Endothelial cell of hepatic sinusoid (primary cell): ENCODE data around the gene SHISA6.
"Not testable (repeated sequence)": the region's sequence is repeated elsewhere in the genome, so short reads cannot be mapped to it uniquely, and the experiment has no call there.

ENCODE experiments used
- in situ Hi-C: cut with HindIII; loops from 2 replicates; pipeline ENCODE4 v1.10.0; 2017; ENCODE audit warnings: low sequenced_read_pairs

Gene SHISA6

GRCh38 chr17:11300738-11301137, 59.7 kb downstream of the SHISA6 start:
- in situ Hi-C loops: no loop called here

- in situ Hi-C loops: not testable (repeated sequence)
Observed at GRCh38 chr17:11301874-11302273, 60.9 kb downstream of the SHISA6 start.

DNA sequence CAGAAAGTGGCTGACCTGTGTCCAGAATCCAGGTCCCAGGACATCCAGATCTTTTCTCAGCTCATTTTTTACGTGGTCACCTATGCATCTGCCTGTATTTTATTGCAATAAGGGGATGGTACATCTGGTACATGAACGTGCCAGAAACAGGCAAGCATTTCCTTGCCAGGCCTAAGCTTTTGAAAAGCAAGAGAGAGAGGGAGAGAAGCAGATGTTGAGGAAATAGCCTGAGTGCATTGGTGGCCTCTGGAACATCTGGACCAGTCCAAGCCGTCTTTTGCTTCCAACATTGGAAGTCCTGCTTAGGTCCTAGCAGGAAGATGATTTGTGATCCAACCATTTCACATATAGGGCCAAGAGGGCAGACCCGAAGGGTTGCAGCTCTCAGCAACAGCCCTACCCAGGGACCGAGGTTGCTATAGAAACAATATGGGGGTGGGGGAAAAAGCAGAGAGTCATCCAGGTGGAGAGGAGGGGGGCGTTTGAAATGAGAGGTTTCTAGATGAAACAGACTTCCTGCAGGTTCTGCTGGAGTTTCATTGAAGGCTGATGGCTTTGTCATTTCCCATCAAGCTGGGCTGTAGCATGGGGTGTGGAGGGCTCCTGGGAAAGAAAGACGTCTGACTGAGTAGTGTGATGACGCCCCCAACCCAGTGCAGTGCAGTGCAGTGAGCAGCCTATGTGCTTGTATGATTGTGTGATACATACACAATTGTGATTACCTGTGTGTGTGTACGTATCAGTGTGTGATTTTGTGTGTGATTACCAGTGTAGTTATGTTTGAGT, 61.6 kb downstream of the SHISA6 start:
- in situ Hi-C loops: no loop called here

GRCh38 chr17:11303773-11304394, 62.9 kb downstream of the SHISA6 start:
- in situ Hi-C loops: no loop called here

- in situ Hi-C loops: no loop called here
Observed at GRCh38 chr17:11304568-11304967, 63.6 kb downstream of the SHISA6 start.

GRCh38 chr17:11305524-11305923, 64.5 kb downstream of the SHISA6 start:
- in situ Hi-C loops: no loop called here

GRCh38 chr17:11308531-11308930, 67.5 kb downstream of the SHISA6 start:
- in situ Hi-C loops: no loop called here

DNA sequence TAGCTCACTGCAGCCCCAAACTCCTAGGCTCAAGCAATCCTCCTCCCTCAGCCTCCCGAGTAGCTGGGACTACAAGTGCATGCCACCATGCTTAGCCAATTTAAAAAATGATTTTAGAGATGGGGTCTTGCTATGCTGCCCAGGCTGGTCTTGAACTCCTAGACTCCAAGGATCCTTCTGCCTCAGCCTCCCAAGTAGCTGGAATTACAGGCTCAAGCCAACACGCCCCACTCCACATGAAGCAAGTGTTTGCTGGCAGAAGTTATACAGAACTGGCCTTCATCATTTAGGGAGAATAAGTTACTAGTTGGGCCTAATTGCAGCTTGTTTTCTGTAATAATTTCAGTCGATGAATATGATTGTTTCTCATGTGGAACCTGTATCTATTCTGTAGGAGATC, 68.0 kb downstream of the SHISA6 start:
- in situ Hi-C loops: no loop called here

- in situ Hi-C loops: no loop called here
Observed at GRCh38 chr17:11309850-11310249, 68.8 kb downstream of the SHISA6 start.

DNA sequence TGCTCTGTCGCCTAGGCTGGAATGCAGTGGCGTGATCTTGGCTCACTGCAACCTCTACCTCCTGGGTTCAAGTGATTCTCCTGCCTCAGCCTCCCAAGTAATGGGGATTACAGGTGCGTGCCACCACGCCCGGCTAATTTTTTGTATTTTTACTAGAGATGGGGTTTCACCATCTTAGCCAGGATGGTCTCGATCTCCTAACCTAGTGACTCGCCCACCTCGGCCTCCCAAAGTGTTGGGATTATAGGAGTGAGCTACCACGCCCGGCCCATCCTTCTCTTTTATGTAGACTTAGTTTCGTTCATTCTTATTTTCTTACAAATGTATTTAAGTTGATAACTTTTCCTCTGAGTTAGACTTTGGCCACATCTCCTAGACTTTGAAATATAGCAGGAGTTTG, 75.4 kb downstream of the SHISA6 start:
- in situ Hi-C loops: not testable (repeated sequence)

- in situ Hi-C loops: no loop called here
Observed at GRCh38 chr17:11318207-11318606, 77.2 kb downstream of the SHISA6 start.

DNA sequence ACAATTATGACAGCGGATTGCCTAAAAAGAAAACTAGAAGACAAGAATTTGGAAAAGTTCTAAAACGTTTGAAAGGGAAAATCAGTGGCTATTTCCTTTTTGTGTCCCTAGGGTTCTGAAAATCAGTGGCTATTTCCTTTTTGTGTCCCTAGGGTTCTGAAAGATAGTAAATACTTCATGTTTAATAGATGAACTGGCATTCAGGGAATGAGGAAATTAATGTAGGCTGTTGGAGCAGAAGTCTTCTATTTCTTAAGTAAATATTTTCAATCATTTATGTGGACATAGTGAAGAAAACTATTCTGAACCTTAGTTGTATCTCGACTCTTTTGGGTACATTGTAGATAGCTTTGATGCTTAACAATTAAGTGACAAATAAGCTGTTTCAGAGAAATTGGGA, 78.9 kb downstream of the SHISA6 start:
- in situ Hi-C loops: no loop called here

DNA sequence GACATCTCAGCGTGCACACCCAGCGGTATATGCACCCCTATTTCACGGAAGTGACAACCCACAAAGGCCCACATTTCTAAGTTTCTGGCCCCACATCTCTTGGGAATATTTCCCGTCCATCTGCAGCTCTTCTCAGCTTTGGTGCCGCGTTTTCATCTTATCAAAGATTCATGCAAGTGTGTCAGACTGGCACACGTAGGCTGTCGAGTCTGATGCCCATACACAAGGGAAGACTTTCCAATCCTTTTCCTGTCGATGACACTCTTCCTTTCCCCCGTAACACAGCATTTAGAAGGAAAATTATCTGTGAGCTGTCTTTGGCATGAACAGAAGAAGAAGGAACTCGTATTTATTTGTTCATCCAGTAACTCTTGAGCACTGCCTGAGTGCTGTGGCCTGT, 83.0 kb downstream of the SHISA6 start:
- in situ Hi-C loops: no loop called here

DNA sequence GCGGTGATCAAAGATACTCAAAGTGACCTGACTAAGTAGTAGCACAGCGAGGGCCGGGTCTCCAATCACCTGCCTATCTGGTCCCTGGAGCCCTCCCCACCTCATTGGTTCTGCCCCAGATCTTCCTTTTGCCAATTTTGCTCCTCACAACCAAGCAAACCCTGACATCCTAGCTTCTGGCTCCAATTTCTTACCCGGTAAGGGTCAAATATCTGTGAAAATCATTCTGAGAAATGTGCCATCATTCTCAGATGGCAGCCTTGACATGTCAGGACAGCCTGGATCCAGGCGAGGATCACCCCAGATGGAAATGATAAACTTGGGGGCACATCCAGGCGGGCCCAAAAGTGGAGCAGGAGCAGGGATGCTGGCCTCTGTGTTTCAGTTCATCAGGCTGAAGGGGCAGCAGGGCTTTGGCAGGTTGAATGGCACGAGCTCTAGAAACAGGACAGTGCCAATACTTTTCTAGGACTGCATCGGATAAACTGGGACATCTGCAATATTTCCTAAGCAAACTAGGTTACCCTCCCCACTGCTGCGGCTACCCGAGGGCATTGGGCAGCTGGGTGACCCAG, 83.9 kb downstream of the SHISA6 start:
- in situ Hi-C loops: no loop called here

- in situ Hi-C loops: no loop called here
Observed at GRCh38 chr17:11326492-11326891, 85.5 kb downstream of the SHISA6 start.

DNA sequence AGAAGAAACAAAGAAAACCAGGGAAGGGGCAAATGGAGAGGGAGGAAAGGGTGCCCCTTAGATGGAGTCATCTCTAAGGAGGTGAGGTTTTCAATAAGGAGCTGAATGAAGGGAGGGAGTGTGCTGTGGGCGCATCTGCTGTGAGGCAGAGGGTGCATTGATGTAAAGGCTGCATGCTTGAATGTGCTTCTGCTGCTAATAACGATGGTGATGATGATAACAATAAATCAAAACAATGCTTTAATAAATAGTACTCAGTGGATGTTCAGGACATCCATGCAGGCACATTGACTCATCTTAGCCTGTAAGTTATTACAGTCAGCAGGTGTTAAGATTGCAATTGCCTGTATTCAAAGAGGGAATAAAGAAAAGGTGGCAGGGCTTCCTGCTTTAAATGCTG, 87.8 kb downstream of the SHISA6 start:
- in situ Hi-C loops: no loop called here

GRCh38 chr17:11330006-11330405, 89.0 kb downstream of the SHISA6 start:
- in situ Hi-C loops: no loop called here

DNA sequence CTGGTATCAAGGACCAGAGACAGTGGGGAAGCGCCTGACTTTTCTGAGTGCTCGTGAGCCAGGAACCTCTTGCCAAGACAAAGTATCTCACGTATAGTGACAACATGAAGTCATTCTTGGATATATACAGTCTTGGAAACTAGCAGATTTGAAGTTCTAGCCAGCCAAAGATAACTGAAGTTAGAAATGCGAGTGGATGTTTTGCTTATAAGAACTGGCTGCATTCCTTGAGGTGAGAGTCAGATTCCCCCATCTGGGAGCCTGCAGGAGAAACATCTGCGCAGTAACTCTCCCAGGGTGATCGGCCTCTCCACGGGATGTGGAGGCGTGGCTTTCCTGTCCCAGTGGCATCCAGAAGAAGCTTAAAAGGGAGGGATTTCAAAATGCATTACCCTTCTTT, 89.8 kb downstream of the SHISA6 start:
- in situ Hi-C loops: no loop called here

DNA sequence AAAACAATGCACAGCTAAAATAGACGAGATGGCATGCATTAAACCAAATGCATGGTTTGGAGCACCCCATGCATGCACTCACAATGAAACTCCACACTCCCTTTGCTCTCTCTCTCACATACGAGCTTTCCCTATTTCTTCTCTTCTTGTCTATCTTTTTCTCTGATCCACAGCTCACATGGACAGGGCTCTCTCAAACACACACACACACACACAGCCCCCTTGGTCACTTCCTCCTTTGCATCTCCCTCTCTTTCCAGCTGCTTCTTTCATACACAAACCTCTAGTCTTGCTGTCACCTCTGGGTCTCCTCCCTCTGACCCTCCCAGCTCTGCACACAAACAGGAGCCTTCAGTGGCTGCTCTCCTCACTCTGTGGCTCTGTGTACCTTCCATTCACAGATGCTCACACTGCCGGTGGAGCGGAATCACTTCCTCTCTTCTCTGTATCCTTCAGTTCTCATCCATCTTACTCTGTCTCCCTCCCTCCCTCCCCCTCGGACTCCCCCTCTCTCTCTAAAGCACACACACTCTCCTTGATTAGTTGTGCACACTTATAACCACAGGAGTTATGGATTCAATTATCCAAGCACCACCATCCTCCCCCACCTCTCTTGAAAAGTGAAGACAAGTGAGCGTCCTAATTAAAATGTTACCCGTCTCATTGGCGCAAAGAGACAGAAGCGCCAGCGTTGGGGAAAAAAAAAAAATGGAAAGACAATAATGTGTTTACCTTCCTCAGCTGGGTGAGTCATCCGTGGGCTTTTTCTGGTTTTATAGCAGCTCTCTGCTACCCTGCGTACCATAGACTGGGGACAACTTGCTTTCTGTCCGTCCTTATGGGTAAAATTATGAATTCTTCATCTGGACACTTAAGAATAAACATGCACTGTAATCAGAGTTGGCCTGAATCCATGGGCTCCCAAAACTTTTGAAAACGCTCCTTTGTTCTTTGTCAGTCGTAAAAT, 90.8 kb downstream of the SHISA6 start:
- in situ Hi-C loops: no loop called here

GRCh38 chr17:11332706-11333105, 91.7 kb downstream of the SHISA6 start:
- in situ Hi-C loops: no loop called here

- in situ Hi-C loops: no loop called here
Observed at GRCh38 chr17:11334493-11334892, 93.5 kb downstream of the SHISA6 start.
